IMR-90 (cell line): ENCODE measurements around the gene CAPN2.

Experiments used
- CTCF ChIP-seq: conservative IDR thresholded peaks from 2 replicates; pipeline ENCODE4 v1.5.1; 2012; ENCODE audit warnings: mild to moderate bottlenecking, low read depth, low read length, improper control_type of control experiment
- POLR2A ChIP-seq: IDR thresholded peaks from 2 replicates; pipeline ENCODE4 v1.6.1; 2012; ENCODE audit warnings: mild to moderate bottlenecking, low read depth, low read length

GRCh38 chr1:223819730-223820514 lies 107.6 kb downstream of the CAPN2 start:
- TF ChIP-seq CTCF (no peak), POLR2A (no peak)
